CD4-positive, alpha-beta memory T cell (primary cell): ENCODE measurements around the gene VPS45. TPM values are rescaled to one million over a fixed set of nuclear protein-coding genes. Genes with fewer than 3 reads are reported as not detected.

Experiments used
- CTCF ChIA-PET: fragments of 350-600 bp; sonication (Branson Sonifier 250); formaldehyde crosslinking; loops from one replicate; lab custom pipeline; 2021; ENCODE audit warnings: inconsistent platforms; ENCODE audit not compliant: partially characterized antibody; lab: Charles Lee
- POLR2A ChIA-PET: fragments of 350-600 bp; sonication (Branson Sonifier 250); formaldehyde crosslinking; loops from one replicate; lab custom pipeline; 2021; ENCODE audit not compliant: partially characterized antibody; lab: Charles Lee
- DNase-seq, 5 donors: peaks; one replicate each; pipeline versions ENCODE4 v3.0.0 to v3.0.0-alpha.2; 2020 to 2022; ENCODE audit warnings: mixed read lengths in 1 of 5
- H3K27ac ChIP-seq: one replicate; pipeline ENCODE4 v1.7.0; 2013; ENCODE audit warnings: low read depth, low read length
- H3K27me3 ChIP-seq: 2 replicates; pipeline ENCODE4 v1.7.0; 2013; ENCODE audit warnings: mild to moderate bottlenecking, low read length, moderate library complexity; ENCODE audit not compliant: insufficient read depth
- H3K36me3 ChIP-seq: 2 replicates; pipeline ENCODE4 v1.7.0; 2013; ENCODE audit warnings: mild to moderate bottlenecking, low read length, moderate library complexity; ENCODE audit not compliant: insufficient read depth
- H3K4me1 ChIP-seq: 2 replicates; pipeline ENCODE4 v1.7.0; 2013; ENCODE audit warnings: mild to moderate bottlenecking, low read length, moderate library complexity; ENCODE audit not compliant: insufficient read depth
- H3K4me3 ChIP-seq, 2 donors: one replicate each; pipeline ENCODE4 v1.7.0; 2013; ENCODE audit warnings: low read length in 2 of 2, mild to moderate bottlenecking in 1 of 2
- H3K9me3 ChIP-seq, 2 donors: one replicate each; pipeline ENCODE4 v1.7.0; 2013; ENCODE audit warnings: low read length in 2 of 2, control low read depth in 1 of 2; ENCODE audit not compliant: control insufficient read depth in 1 of 2
- H3K27ac Mint-ChIP-seq, 7 donors: one replicate each; pipeline ENCODE4 v1.8.0; 2020 to 2021; ENCODE audit warnings: mixed read lengths in 7 of 7, mild to moderate bottlenecking in 6 of 7, inconsistent platforms in 3 of 7, moderate library complexity in 3 of 7
- H3K27me3 Mint-ChIP-seq, 2 donors: one replicate each; pipeline ENCODE4 v1.8.0; 2020 to 2021; ENCODE audit warnings: mixed read lengths in 2 of 2
- H3K36me3 Mint-ChIP-seq, 2 donors: one replicate each; pipeline ENCODE4 v1.8.0; 2020 to 2021; ENCODE audit warnings: mixed read lengths in 2 of 2, inconsistent platforms in 1 of 2, mild to moderate bottlenecking in 1 of 2
- H3K4me1 Mint-ChIP-seq, 4 donors: one replicate each; pipeline ENCODE4 v1.8.0; 2020 to 2021; ENCODE audit warnings: mixed read lengths in 4 of 4, mild to moderate bottlenecking in 1 of 4
- H3K4me3 Mint-ChIP-seq, 8 donors: one replicate each; pipeline ENCODE4 v1.8.0; 2020 to 2021; ENCODE audit warnings: mixed read lengths in 8 of 8, mild to moderate bottlenecking in 7 of 8, moderate library complexity in 6 of 8, inconsistent platforms in 3 of 8
- H3K9me3 Mint-ChIP-seq, 8 donors: one replicate each; pipeline ENCODE4 v1.8.0; 2020 to 2021; ENCODE audit warnings: mixed read lengths in 8 of 8, mild to moderate bottlenecking in 5 of 8, inconsistent platforms in 3 of 8, moderate library complexity in 1 of 8
- intact Hi-C: fragments of 100-400 bp; cut with micrococcal nuclease; formaldehyde crosslinking; loops from one replicate; pipeline ENCODE4 v1.15.1; 2023
- polyA plus RNA-seq, 2 donors: library from polyadenylated mRNA; unstranded; fragments of 300-500 nt; fragmentation: Illumina TruSeq; gene quantifications; one replicate each; pipeline ENCODE4 v1.2.3, GENCODE V29; 2021
- total RNA-seq, 2 experiments: library from RNA; stranded (reverse); gene quantifications; one replicate each; pipeline ENCODE4 v1.2.3, GENCODE V29; 2021

The VPS45 gene
- total and polyA plus RNA-seq, 4 experiments from 2014 or later = 25.1 to 38.5 (median 34.4) TPM

GRCh38 chr1:150082494-150082893 is 14.9 kb downstream of the VPS45 start:
- H3K4me1 Mint-ChIP-seq = peaks cover 3 to 9% (median 6%) of the 10 kb centered on the region in 4 donors
- no peak overlapping the region for H3K4me3 Mint-ChIP-seq
- H3K9me3 Mint-ChIP-seq = no peaks in the 10 kb centered on the region
- Histone ChIP-seq H3K36me3 (peaks cover 14% of the 10 kb centered on the region), H3K9me3 (no peaks in the 10 kb centered on the region), H3K4me1 (no peaks in the 10 kb centered on the region), H3K27ac (no peak overlapping the region), H3K27me3 (no peaks in the 10 kb centered on the region), H3K4me3 (no peak overlapping the region)
- intact Hi-C loops = no loop called here
- DNase-seq = no peak
- ChIA-PET CTCF (no interaction called here), POLR2A (interaction anchor here (1.2 kb wide), 1 partner anchor 45 kb away, joined by 3 read pairs; no protein-coding TSS in a partner anchor)
- H3K27me3 Mint-ChIP-seq = no peaks in the 10 kb centered on the region
- peaks cover 49 to 58% of the 10 kb centered on the region in 2 donors for H3K36me3 Mint-ChIP-seq
- H3K27ac Mint-ChIP-seq = peak overlapping the region in 1 of 7 donors; percentile 24

GRCh38 chr1:150083907-150084306 is 16.3 kb downstream of the VPS45 start:
- POLR2A ChIA-PET = interaction anchor here (1.2 kb wide), 1 partner anchor 44 kb away, joined by 3 read pairs; no protein-coding TSS in a partner anchor
- Histone ChIP-seq H3K27ac (no peak overlapping the region), H3K27me3 (no peaks in the 10 kb centered on the region), H3K4me3 (no peak overlapping the region), H3K4me1 (no peaks in the 10 kb centered on the region), H3K36me3 (peaks cover 14% of the 10 kb centered on the region), H3K9me3 (no peaks in the 10 kb centered on the region)
- intact Hi-C loops = no loop called here
- no peaks in the 10 kb centered on the region for H3K9me3 Mint-ChIP-seq
- peak overlapping the region in 3 of 7 donors; percentile 3 to 57 (median 54) for H3K27ac Mint-ChIP-seq
- no peak for DNase-seq
- no peak overlapping the region for H3K4me3 Mint-ChIP-seq
- H3K36me3 Mint-ChIP-seq = peaks cover 48 to 53% of the 10 kb centered on the region in 2 donors
- H3K27me3 Mint-ChIP-seq = no peaks in the 10 kb centered on the region
- CTCF ChIA-PET = interaction anchor here (1.3 kb wide), 1 partner anchor 11 kb away, joined by 4 read pairs; no protein-coding TSS in a partner anchor
- H3K4me1 Mint-ChIP-seq = peaks cover 0 to 8% (median 5%) of the 10 kb centered on the region in 4 donors

- Histone ChIP-seq H3K4me3 (no peak overlapping the region), H3K36me3 (peaks cover 14% of the 10 kb centered on the region), H3K27ac (no peak overlapping the region), H3K27me3 (no peaks in the 10 kb centered on the region), H3K9me3 (no peaks in the 10 kb centered on the region), H3K4me1 (no peaks in the 10 kb centered on the region)
- Mint-ChIP-seq H3K4me3 (no peak overlapping the region), H3K27me3 (no peaks in the 10 kb centered on the region), H3K9me3 (no peaks in the 10 kb centered on the region), H3K4me1 (peaks cover 5 to 10% (median 8%) of the 10 kb centered on the region in 4 donors), H3K36me3 (peaks cover 46 to 51% of the 10 kb centered on the region in 2 donors), H3K27ac (peak overlapping the region in 1 of 7 donors; percentile 26)
- ChIA-PET POLR2A (interaction anchor here (1.0 kb wide), 1 partner anchor 65 kb away, joined by 3 read pairs; the partner anchor contains the start of gene PLEKHO1), CTCF (interaction anchor here (1.1 to 1.5 kb wide), 2 partner anchors 12 to 16 kb away, joined by 3 read pairs; no protein-coding TSS in a partner anchor)
- intact Hi-C loops = no loop called here
- no peak for DNase-seq
Measured at GRCh38 chr1:150085406-150085805, 17.8 kb downstream of the VPS45 start.

- H3K9me3 Mint-ChIP-seq = no peaks in the 10 kb centered on the region
- DNase-seq = no peak
- H3K4me1 Mint-ChIP-seq = peaks cover 11 to 19% (median 16%) of the 10 kb centered on the region in 4 donors
- no peaks in the 10 kb centered on the region for H3K27me3 ChIP-seq
- ChIA-PET CTCF (interaction anchor here (1.0 kb wide), 1 partner anchor 14 kb away, joined by 3 read pairs; no protein-coding TSS in a partner anchor), POLR2A (interaction anchor here (2.1 kb wide), 1 partner anchor 62 kb away, joined by 4 read pairs; the partner anchor contains the start of gene PLEKHO1)
- no peak overlapping the region for H3K27ac Mint-ChIP-seq
- H3K9me3 ChIP-seq = no peaks in the 10 kb centered on the region
- no peak overlapping the region for H3K4me3 ChIP-seq
- no peaks in the 10 kb centered on the region for H3K27me3 Mint-ChIP-seq
- peaks cover 37 to 46% of the 10 kb centered on the region in 2 donors for H3K36me3 Mint-ChIP-seq
- intact Hi-C loops = no loop called here
- peaks cover 8% of the 10 kb centered on the region for H3K4me1 ChIP-seq
- H3K4me3 Mint-ChIP-seq = no peak overlapping the region
- H3K27ac ChIP-seq = no peak overlapping the region
- peaks cover 6% of the 10 kb centered on the region for H3K36me3 ChIP-seq
Measured at GRCh38 chr1:150087415-150087814, 19.8 kb downstream of the VPS45 start.

GRCh38 chr1:150089846-150090520 is 22.4 kb downstream of the VPS45 start:
- Histone ChIP-seq H3K27ac (no peak overlapping the region), H3K4me3 (no peak overlapping the region), H3K36me3 (no peaks in the 10 kb centered on the region), H3K27me3 (no peaks in the 10 kb centered on the region), H3K9me3 (no peaks in the 10 kb centered on the region), H3K4me1 (peaks cover 30% of the 10 kb centered on the region)
- no peaks in the 10 kb centered on the region for H3K27me3 Mint-ChIP-seq
- ChIA-PET CTCF (no interaction called here), POLR2A (interaction anchor here (0.6 to 1.1 kb wide), 4 partner anchors 20 to 199 kb away, joined by 3 to 4 read pairs (median 3); no protein-coding TSS in a partner anchor)
- H3K9me3 Mint-ChIP-seq = no peaks in the 10 kb centered on the region
- DNase-seq = no peak
- H3K4me3 Mint-ChIP-seq = no peak overlapping the region
- H3K36me3 Mint-ChIP-seq = peaks cover 28 to 37% of the 10 kb centered on the region in 2 donors
- intact Hi-C loops = no loop called here
- H3K27ac Mint-ChIP-seq = peak overlapping the region in 2 of 7 donors; percentile 7 to 66
- peaks cover 18 to 33% (median 24%) of the 10 kb centered on the region in 4 donors for H3K4me1 Mint-ChIP-seq

- H3K36me3 Mint-ChIP-seq = peaks cover 16 to 24% of the 10 kb centered on the region in 2 donors
Measured at GRCh38 chr1:150092180-150092791, 24.7 kb downstream of the VPS45 start.

More at GRCh38 chr1:150092180-150092791, 24.7 kb downstream of the VPS45 start:
- no peaks in the 10 kb centered on the region for H3K27me3 ChIP-seq
- peak overlapping the region in 1 of 2 donors; percentile 20 for H3K4me3 ChIP-seq
- Mint-ChIP-seq H3K4me3 (peak overlapping the region in 6 of 8 donors; percentile 34 to 79 (median 62)), H3K27ac (peak overlapping the region; percentile 39 to 81 (median 70)), H3K4me1 (peaks cover 21 to 33% (median 25%) of the 10 kb centered on the region in 4 donors), H3K27me3 (no peaks in the 10 kb centered on the region), H3K9me3 (no peaks in the 10 kb centered on the region)
- H3K4me1 ChIP-seq = peaks cover 40% of the 10 kb centered on the region
- H3K27ac ChIP-seq = peak overlapping the region; percentile 28
- H3K36me3 ChIP-seq = no peaks in the 10 kb centered on the region
- POLR2A ChIA-PET = interaction anchor here (0.7 to 4.8 kb wide), 7 partner anchors 12 to 205 kb away, joined by 3 to 30 read pairs (median 4); partner anchors contain the start of gene PLEKHO1
- CTCF ChIA-PET = interaction anchor here (0.6 to 1.8 kb wide), 6 partner anchors 11 to 75 kb away, joined by 3 to 5 read pairs (median 3); no protein-coding TSS in a partner anchor
- DNase-seq = no peak
- intact Hi-C loops = no loop called here
- no peaks in the 10 kb centered on the region for H3K9me3 ChIP-seq
